ENCODE measurements around the gene RGS6.

Gene RGS6

DNA sequence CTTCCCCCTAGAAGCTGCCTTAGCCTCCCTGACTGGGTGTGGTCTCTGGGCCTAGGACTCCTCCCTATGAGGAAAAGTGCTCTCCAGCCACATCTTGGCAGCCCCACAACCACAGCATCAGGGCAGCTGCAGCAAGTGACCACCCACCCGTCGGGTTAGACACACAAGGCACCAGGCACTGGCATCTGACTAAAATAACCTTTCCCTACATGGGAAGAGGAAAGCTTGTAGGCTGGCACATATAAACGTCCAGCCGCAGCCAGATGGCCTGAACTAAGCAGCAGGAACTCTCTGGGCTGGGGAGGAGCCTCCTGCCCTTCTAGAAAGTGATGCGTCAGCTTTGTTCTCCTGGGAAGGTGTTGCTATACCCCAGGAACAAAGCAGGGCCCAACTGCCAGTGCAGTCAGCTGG, 632.9 kb downstream of the RGS6 start:
- DNase-seq (ENCODE audit: low read depth), result no peak
- TF ChIP-seq, protein P1, sequence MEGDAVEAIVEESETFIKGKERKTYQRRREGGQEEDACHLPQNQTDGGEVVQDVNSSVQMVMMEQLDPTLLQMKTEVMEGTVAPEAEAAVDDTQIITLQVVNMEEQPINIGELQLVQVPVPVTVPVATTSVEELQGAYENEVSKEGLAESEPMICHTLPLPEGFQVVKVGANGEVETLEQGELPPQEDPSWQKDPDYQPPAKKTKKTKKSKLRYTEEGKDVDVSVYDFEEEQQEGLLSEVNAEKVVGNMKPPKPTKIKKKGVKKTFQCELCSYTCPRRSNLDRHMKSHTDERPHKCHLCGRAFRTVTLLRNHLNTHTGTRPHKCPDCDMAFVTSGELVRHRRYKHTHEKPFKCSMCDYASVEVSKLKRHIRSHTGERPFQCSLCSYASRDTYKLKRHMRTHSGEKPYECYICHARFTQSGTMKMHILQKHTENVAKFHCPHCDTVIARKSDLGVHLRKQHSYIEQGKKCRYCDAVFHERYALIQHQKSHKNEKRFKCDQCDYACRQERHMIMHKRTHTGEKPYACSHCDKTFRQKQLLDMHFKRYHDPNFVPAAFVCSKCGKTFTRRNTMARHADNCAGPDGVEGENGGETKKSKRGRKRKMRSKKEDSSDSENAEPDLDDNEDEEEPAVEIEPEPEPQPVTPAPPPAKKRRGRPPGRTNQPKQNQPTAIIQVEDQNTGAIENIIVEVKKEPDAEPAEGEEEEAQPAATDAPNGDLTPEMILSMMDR (IDR thresholded peaks at IDR 0.05; ENCODE audit: low read depth, low read length, missing control alignments), result no peak
- H3K4me3 ChIP-seq (ENCODE audit: low read depth, low read length), result no peak overlapping the region

DNA sequence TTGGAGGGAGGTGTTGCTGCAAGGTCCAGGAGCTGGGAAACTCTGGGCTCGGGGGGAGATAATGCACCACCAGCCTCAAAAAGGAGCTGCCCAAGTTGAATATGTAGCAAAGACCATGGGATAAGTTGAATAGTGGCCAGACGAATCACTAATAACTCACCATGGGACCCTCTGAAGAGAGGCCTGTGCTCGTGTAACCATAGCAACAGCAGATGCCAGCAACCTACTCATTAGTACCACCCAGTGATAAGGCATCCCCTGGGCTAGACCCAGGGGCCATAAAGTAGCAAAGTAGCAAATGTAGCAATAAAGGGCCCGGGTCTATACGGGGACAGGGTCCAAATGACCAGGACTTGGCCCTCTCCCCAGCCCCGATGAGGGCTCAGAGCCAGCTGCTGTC, 633.7 kb downstream of the RGS6 start:
- no peak for DNase-seq (ENCODE audit: low read depth)
- no peak overlapping the region for H3K4me3 ChIP-seq (ENCODE audit: low read depth, low read length)
- TF ChIP-seq, protein P1 (IDR thresholded peaks at IDR 0.05; ENCODE audit: low read depth, low read length, missing control alignments), result no peak

GRCh38 chr14:72567226-72567625, 635.0 kb downstream of the RGS6 start:
- DNase-seq (ENCODE audit: low read depth), result no peak
- H3K4me3 ChIP-seq (ENCODE audit: low read depth, low read length), result no peak overlapping the region
- TF ChIP-seq, protein P1 (IDR thresholded peaks at IDR 0.05; ENCODE audit: low read depth, low read length, missing control alignments), result no peak

GRCh38 chr14:72568296-72568992, 636.2 kb downstream of the RGS6 start:
- TF ChIP-seq, protein P1 (IDR thresholded peaks at IDR 0.05; ENCODE audit: low read depth, low read length, missing control alignments), result no peak
- no peak overlapping the region for H3K4me3 ChIP-seq (ENCODE audit: low read depth, low read length)
- no peak for DNase-seq (ENCODE audit: low read depth)

DNA sequence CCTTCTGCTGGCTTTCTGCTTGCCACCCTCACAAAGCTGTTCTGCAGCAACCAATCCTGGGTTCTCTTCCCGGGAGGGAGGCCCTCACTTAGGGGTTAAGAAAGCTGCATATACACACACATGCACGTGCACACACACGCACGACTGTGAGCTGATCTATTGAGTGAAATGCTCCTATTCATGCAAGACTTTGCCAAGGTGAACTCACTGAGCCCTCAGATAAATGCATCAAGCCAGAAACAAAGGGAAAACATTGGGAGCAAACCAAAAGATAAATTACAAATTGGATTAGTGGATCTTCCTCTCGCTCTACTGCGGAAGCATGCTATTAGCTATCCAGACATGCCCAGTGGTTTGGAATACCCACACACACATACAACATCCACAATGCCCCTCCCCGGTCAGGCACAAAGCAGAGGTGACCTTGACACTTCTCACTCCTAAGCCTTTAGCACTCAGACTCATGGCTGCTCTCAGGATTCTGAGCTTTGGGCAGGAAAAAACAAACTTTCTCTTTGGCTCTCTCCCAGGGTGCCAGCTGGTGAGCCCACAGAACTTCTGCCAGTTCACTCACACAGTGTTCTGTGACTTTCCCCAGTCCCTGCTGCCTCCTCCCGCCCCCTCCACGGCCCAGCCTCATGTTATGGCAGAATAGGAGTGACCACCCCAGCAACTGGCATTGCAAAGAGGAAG, 641.6 kb downstream of the RGS6 start:
- TF ChIP-seq, protein P1 (IDR thresholded peaks at IDR 0.05; ENCODE audit: low read depth, low read length, missing control alignments), result no peak
- no peak for DNase-seq (ENCODE audit: low read depth)
- no peak overlapping the region for H3K4me3 ChIP-seq (ENCODE audit: low read depth, low read length)

GRCh38 chr14:72574715-72575114, 642.5 kb downstream of the RGS6 start:
- TF ChIP-seq, protein P1 (IDR thresholded peaks at IDR 0.05; ENCODE audit: low read depth, low read length, missing control alignments), result no peak
- no peak overlapping the region for H3K4me3 ChIP-seq (ENCODE audit: low read depth, low read length)
- no peak for DNase-seq (ENCODE audit: low read depth)

Data from GM12864 (cell line).